ENCODE results near the gene SAMD1. TPM values are rescaled to one million over a fixed set of nuclear protein-coding genes. Genes with fewer than 3 reads are reported as not detected.

Gene SAMD1
- total RNA-seq, 4 donors from 2014 or later: 8.6 to 21.9 (median 11.3) TPM

GRCh38 chr19:14112809-14113385 is 22.3 kb upstream of the SAMD1 start:
- no peak for TF ChIP-seq CTCF (IDR thresholded peaks at IDR 0.05; ENCODE audit: low read depth)

- TF ChIP-seq CTCF (IDR thresholded peaks at IDR 0.05; ENCODE audit: low read depth): no peak
Observed at GRCh38 chr19:14112051-14112808, 21.7 kb upstream of the SAMD1 start.

- TF ChIP-seq CTCF (IDR thresholded peaks at IDR 0.05; ENCODE audit: low read depth): no peak
Observed at GRCh38 chr19:14111486-14111885, 20.9 kb upstream of the SAMD1 start.

GRCh38 chr19:14110650-14111049 is 20.1 kb upstream of the SAMD1 start:
- no peak for TF ChIP-seq CTCF (IDR thresholded peaks at IDR 0.05; ENCODE audit: low read depth)

- TF ChIP-seq CTCF (IDR thresholded peaks at IDR 0.05; ENCODE audit: low read depth): no peak
Observed at GRCh38 chr19:14107581-14108461, 17.3 kb upstream of the SAMD1 start.

GRCh38 chr19:14106840-14107239 is 16.3 kb upstream of the SAMD1 start:
- TF ChIP-seq CTCF (IDR thresholded peaks at IDR 0.05; ENCODE audit: low read depth): no peak

- TF ChIP-seq CTCF (IDR thresholded peaks at IDR 0.05; ENCODE audit: low read depth): no peak
Observed at GRCh38 chr19:14105680-14106079, 15.1 kb upstream of the SAMD1 start.

All from subcutaneous adipose tissue (tissue), 4 donors.